CD4-positive, alpha-beta T cell treated with Interleukin-6 for 4 hours (primary cell): ENCODE measurements around the gene DYNLL1.
"Not testable (repeated sequence)": the region's sequence is repeated elsewhere in the genome, so short reads cannot be mapped to it uniquely, and the experiment has no call there.

Experiments
- DNase-seq: peaks from one replicate; pipeline ENCODE4 v3.0.0-alpha.2; 2020; ENCODE audit warnings: mixed read lengths

Gene DYNLL1

DNA sequence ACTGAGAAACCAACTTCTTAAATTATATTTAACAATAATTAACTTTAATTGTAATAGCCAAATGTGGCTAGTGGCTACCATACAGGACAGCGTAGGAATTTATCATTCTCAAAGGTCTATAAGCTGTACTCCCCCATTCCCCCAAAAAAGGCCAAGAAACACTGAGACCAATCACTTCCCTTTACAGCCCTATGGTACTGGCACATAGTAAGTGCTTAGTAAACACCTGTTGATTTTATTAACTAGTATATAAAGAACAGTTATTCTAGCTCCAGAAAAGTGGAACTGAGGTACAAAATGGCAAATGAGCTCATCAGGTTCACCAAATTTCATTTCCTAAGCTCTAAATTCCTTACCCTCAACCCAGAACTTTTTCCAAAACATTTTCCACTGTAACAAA lies 20.3 kb upstream of the DYNLL1 start:
- no peak for DNase-seq

GRCh38 chr12:120479458-120479857 lies 16.5 kb upstream of the DYNLL1 start:
- no peak for DNase-seq

GRCh38 chr12:120480211-120480610 lies 15.7 kb upstream of the DYNLL1 start:
- DNase-seq = no peak

DNA sequence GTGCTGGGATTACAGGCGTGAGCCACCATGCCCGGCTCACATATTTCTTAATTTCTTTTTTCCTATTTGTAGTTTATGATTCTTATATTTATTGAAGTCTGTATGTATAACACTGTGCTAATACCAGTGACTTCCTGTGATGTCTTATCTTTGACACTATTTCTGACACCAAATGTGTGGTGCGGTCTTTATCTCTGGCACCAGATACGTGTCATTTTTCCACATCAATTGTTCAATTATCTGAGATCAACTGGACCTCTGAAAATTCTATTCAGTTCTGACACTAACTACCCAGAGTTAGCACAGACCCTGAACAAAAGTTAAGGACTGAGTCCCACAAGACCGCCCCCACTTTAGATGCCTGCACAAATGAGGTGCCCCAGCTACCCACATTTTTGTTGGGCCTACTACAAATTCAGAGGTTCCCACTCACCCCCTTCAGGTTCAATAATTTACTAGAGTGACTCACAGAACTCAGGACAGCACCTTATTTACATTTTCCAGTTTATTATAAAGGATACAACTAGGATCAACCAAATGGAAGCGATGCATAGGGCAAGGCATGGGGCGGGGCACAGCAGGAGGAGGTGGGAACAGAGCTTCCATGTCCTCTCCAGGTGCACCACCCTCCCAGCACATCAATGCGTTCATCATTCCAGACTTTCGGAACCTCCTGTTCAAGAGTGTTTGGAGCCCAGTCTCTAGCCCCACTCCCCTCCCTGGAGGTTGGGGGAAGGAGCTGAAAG lies 14.7 kb upstream of the DYNLL1 start:
- no peak for DNase-seq

GRCh38 chr12:120483621-120484020 lies 12.3 kb upstream of the DYNLL1 start:
- DNase-seq = no peak

- DNase-seq = no peak
These were observed 9.7 kb upstream of the DYNLL1 start for GRCh38 chr12:120485961-120486881.

GRCh38 chr12:120487552-120487951 lies 8.4 kb upstream of the DYNLL1 start:
- not testable (repeated sequence) for DNase-seq

- no peak for DNase-seq
These were observed 7.8 kb upstream of the DYNLL1 start for GRCh38 chr12:120488057-120488640.

- DNase-seq = no peak
These were observed 6.9 kb upstream of the DYNLL1 start for GRCh38 chr12:120489018-120489417.

DNA sequence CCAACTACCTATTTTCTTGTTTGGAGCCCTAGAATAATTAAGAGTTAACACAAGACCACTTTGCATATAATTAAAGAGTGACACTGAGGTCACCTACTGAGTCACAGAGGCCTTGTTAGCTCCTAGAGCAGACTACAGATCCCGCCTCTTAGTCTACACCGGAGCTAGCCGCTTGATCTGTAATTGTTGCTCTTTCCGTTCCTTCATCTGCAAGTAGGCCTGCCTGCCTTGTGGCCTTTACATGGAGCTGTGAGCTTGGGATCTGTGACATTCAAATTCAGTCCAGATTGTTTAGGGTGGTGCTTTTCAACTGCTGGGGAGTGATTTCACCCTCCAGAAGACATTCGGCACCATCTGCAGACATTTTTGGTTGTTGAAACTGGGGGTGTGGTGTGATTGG lies 5.6 kb upstream of the DYNLL1 start:
- no peak for DNase-seq

GRCh38 chr12:120490833-120491512 lies 4.9 kb upstream of the DYNLL1 start:
- no peak for DNase-seq

DNA sequence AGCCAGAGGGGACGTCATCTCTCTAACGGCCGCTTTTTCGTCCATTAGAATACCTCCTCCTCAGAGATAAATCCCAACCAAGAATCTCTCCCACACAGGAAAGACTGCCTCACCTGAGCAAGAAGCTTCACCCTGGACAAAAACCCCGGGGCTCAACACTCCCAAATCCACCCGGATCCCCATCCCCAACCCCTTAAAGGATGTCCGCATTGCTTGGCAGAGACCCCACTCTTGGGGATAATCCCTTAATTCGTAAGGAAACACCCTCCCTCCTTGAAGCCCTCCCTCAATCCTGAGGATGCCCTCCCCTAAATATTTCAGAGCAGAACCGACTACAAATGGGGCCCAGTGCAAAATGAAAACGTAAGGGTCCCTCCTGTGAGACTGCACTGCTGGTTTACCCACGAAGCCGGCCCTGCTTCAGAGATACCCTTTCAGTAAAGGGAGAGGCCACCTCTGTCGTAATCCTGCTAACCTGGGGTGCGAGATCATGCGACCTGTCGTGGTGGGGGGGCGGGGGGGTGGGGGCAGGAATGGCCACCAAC lies 655 bp upstream of the DYNLL1 start:
- no peak for DNase-seq

DNA sequence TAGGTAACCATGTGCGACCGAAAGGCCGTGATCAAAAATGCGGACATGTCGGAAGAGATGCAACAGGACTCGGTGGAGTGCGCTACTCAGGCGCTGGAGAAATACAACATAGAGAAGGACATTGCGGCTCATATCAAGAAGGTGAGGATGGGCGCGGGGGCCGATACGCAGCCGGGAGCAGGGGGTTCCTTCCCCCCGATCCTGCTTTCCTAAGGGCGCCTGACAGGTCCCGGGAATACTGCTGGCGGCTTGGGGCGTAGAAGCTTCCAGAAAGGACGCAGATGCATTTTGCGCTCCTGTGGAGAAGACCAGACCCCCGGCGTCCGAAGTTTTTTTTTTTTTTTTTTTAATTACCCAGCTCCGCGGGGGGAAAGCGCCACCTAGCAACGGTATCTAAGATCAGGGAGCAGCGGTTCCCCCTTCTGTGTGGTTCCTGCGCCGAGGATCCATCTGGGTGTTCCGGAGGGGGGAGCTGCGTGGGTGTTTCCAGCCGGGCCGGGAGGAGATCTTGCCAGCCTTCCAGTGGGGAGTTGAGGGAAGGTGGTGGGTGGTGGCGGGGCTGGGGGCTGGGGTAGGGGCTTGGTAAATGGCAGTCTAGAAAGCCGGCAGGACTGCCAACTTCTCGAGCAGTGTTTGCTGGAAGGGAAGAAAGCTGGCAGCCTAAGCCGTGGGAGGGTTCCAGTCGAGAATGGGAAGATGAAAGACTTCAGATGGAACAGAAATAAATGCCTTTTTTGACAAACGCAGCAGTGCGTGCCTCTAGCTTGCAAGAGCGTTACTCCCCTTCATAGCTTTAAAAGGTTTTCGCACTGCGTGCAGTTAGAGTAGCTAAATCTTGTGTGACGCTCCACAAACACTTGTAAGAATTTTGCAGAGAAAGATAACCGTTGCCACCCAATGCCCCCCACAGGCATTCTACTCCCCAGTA lies 764 bp downstream of the DYNLL1 start:
- DNase-seq = peak; percentile 66

DNA sequence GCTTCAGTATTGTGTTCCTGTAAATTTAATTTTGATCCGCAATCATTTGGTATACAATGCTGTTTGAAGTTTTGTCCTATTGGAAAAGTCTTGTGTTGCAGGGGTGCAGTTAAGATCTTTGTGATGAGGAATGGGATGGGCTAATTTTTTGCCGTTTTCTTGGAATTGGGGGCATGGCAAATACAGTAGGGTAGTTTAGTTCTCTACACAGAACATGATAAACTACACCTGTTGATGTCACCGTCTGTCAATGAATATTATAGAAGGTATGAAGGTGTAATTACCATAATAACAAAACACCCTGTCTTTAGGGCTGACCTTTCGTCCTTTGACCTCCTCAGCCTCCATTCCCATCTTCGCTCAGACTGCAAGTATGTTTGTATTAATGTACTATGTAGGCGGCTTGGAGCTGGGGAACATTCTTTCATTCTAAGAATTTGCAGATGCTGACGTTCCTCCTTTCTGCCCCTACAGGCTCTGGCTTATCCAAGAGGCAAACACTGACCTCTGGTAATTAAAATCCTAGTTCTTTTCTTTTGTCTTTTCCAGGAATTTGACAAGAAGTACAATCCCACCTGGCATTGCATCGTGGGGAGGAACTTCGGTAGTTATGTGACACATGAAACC lies 1.7 kb downstream of the DYNLL1 start:
- no peak for DNase-seq

DNA sequence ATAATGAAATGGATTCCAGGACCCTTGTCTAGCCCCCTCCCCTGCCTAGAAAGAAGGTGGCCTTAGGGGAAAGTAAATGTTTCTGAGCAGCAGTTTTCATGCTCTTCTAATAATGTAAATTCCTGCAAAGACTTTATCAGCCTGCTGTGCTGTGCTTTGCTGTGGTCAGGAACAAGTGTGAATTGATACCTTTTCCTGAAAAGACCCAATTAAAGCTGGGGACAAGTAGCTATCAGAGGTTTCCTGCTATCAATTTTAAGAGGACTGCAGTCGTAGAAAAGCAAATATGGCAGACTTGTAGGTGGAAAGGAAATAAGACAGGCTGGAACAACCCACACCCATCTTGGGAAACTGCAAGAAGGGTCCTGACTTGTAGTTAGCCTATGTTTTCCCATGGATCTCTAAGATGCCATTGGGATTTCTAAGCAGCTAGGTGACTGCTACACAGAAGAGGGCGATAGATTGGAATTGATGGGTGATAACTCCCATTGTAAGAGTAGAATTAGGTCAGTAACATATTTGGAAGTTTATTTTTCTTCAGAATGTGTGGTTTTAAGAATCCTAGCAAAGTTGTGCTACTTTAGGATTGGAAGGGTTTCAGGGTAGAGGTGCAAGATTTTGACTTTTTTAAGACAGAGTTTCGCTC lies 3.1 kb downstream of the DYNLL1 start:
- DNase-seq = no peak

- DNase-seq = no peak
These were observed 4.7 kb downstream of the DYNLL1 start for GRCh38 chr12:120500581-120500980.

- no peak for DNase-seq
These were observed 8.7 kb downstream of the DYNLL1 start for GRCh38 chr12:120504587-120504986.

DNA sequence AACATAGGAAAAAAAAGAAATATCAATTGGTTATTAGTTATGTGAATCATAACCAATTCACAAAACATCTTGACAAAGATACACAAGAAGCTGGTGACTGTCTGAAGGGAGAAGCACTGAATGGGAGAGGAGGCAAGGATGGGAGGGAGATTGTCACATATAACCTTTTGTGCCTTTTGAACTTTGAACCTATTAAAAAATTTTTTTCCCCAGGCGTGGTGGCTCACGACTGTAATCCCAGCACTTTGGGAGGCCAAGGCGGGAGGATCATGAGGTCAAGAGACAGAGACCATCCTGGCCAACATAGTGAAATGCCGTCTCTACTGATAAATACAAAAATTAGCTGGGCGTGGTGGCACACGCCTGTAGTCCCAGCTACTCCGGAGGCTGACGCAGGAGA lies 12.6 kb downstream of the DYNLL1 start:
- DNase-seq = no peak

- DNase-seq = no peak
These were observed 18.1 kb downstream of the DYNLL1 start for GRCh38 chr12:120514002-120514401.

- no peak for DNase-seq
These were observed 19.6 kb downstream of the DYNLL1 start for GRCh38 chr12:120515496-120515895.

GRCh38 chr12:120519324-120519723 lies 23.4 kb downstream of the DYNLL1 start:
- DNase-seq = not testable (repeated sequence)
